ENCODE data around the gene KCNN3. TPM values are rescaled to one million over a fixed set of nuclear protein-coding genes. Genes with fewer than 3 reads are reported as not detected.

The KCNN3 gene
- total RNA-seq, 1 donor from 2014 or later = 4.0 TPM

DNA sequence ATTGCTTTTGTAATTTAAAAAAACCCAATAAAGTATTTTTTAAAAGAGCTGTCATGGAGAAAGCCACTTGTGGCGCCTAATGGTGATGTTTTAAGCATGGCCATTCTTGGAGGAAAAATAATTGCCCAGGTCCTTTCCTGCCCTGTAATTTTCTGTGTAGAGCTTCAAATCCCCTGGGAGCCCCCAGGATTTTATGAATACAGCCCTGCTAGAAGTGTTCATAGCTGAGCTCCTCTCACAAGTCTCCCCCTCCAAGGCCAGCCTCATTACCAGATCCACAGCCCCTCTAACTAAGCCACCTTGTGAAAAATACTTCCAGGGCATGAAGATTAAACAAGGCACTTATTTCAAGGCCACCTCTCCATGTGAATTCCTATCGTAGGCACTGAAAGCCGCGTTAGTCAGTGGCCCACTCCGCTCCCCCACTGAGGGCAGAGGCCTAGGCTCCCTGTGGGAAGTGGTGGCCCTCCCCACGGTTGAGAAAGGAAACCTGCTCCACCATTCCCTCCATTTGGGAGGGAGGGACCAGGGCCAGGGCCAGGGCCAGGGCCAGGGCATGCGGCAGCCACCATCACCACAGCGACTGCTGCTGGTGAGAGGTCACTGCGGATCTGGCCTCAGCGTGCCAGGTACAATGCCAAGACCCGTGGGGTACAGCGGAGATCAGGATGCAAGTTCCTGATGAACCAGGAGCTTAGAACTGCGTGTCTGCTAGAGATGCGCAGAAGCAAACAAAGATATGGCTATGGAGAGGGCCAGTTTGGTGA is 83.1 kb downstream of the KCNN3 start:
- ATAC-seq = no peak
- intact Hi-C loops (cut with micrococcal nuclease) = no loop called here
- DNase-seq = no peak

GRCh38 chr1:154784924-154785531 is 85.1 kb downstream of the KCNN3 start:
- DNase-seq (no peak), ATAC-seq (peak; percentile 34)
- intact Hi-C loops (cut with micrococcal nuclease) = no loop called here

DNA sequence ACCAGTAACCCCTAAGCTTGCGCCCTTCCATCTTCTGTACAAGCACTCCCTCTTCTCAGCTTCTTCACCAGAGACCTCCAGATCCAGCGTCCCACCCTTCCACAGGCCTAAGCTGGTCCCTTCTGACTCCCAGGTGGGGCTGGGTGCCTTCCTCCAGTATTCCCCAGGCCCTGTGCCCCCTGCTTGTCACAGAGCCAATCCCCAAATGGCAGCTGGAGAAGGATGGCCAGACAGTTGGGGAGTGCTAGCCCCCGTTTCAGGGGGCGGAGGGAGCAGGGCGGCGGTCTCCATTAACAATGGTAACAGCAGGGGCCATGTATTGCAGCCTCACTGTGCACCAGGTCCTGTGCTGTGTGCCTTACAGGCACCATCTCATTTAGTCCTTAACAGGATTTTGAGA is 85.7 kb downstream of the KCNN3 start:
- ATAC-seq = no peak
- DNase-seq = no peak
- intact Hi-C loops (cut with micrococcal nuclease) = no loop called here

DNA sequence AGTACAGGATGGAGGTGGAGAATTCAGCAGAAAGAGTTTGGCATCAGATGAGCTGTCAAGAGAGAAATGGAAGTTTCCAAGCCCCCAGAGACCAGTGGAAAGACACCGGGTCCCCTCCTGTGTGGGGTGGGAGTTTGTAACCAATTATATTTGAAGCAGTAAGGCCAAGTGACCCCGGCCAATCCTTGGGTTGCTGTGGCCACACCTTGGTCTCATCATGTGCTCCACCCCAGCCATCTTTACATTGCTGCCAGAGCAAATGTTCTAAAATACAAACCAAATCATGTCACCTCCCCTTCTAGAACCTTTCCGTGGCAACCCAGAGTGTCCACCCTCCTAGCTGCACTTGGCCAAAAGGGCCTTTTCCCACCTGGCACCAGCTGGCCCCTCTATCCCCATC is 86.1 kb downstream of the KCNN3 start:
- ATAC-seq (no peak), DNase-seq (no peak)
- intact Hi-C loops (cut with micrococcal nuclease) = no loop called here

DNA sequence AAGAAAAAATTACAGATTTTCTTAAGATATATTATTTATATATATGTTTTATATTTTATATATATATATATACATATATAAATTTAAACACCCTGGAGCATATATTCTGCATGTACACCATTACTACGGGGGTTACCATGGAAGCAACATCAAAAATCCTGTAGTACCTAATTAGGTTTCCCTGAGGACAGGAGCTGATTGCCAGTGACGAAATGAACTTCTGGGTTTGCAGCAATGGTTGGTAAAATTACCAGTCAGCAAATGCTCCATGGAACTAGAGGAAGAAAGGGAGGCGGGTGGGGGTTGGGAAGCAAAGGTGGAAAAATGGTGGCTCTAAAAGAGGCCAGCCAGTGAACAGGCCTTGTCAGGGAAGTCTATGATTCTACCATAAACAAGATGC is 89.5 kb downstream of the KCNN3 start:
- ATAC-seq (no peak), DNase-seq (no peak)
- intact Hi-C loops (cut with micrococcal nuclease) = no loop called here

GRCh38 chr1:154779551-154780189 is 90.4 kb downstream of the KCNN3 start:
- no peak for DNase-seq
- peak; percentile 66 for ATAC-seq
- intact Hi-C loops (cut with micrococcal nuclease) = no loop called here

DNA sequence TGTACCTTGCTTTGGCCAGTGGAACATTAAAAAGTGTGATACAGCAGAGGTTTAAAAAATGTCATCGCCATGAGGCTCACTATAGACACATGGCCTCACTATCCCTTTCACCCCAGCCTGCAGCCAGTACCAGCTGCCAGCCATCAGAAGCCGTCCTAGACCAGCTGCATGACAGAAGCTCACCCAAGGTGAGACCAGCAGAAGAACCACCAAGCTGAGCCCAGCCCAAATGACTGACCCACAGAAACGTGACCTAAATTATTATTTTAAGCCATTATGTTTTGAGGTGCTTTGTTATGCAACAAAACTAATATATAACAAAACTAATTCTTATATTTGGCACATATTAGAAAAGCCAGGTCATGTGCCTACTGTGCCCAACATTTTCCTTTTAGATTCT is 91.1 kb downstream of the KCNN3 start:
- ATAC-seq = no peak
- intact Hi-C loops (cut with micrococcal nuclease) = no loop called here
- DNase-seq = no peak

DNA sequence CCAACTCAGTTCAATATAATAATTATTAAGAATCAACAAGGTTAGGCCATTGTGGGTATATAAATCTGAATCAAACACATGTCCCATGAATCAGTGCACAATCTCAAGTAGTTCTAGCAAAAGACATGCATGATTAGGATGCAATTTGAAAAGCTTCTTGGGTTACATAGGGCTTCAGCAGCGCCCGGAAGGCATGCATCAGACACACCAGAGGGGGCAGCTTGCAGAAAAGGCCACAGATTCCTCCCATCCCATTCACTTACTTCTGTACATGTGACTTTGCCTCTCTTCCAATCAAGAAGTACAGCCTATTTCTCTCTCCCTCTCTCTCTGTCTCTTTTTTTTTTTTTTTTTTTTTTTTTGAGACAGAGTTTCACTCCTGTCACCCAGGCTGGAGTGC is 91.8 kb downstream of the KCNN3 start:
- intact Hi-C loops (cut with micrococcal nuclease) = no loop called here
- DNase-seq = no peak
- ATAC-seq = no peak

DNA sequence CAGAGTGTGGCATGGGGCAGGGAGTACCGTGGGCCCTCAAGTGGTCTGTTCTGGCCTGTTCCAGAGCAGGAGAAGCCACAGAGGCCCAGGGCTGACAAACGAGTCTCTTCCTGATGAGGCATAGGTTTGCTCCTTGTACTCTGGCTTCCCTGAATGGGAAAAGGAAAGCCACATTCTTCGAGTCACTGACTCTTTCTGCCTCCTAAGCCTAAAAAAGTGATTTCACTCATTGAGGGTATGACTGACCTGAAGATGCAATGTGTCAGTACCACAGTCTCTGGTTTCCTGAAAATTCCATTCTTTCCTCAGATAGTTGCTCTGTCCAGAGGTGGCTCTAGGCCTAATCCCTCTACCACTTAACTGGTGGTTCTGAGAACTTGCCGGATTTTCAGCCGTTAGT is 92.3 kb downstream of the KCNN3 start:
- ATAC-seq (no peak), DNase-seq (no peak)
- intact Hi-C loops (cut with micrococcal nuclease) = no loop called here

DNA sequence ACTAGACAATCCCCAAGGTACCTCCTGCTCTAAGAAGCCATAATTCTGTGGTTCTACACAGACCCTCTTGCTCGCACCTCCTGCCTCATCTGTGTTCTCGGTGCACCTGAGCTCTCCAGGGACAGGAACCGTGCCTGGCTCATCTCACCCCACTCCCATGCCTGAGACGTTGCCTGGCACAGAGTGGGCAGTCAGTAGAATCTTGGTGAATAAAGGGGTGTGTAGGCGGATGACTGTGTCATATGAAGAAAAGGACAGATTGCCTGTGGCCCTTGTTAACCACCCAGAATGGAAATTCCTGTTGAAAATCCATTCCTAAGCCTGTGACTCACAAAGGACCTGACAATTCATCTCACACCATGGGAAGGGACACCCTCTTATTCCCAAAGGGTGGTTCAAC is 92.9 kb downstream of the KCNN3 start:
- intact Hi-C loops (cut with micrococcal nuclease) = no loop called here
- DNase-seq (no peak), ATAC-seq (no peak)

- ATAC-seq (no peak), DNase-seq (no peak)
- intact Hi-C loops (cut with micrococcal nuclease) = no loop called here
Measured at GRCh38 chr1:154775621-154776605, 94.2 kb downstream of the KCNN3 start.

GRCh38 chr1:154774175-154774855 is 95.8 kb downstream of the KCNN3 start:
- no peak for ATAC-seq
- intact Hi-C loops (cut with micrococcal nuclease) = no loop called here
- DNase-seq = no peak

DNA sequence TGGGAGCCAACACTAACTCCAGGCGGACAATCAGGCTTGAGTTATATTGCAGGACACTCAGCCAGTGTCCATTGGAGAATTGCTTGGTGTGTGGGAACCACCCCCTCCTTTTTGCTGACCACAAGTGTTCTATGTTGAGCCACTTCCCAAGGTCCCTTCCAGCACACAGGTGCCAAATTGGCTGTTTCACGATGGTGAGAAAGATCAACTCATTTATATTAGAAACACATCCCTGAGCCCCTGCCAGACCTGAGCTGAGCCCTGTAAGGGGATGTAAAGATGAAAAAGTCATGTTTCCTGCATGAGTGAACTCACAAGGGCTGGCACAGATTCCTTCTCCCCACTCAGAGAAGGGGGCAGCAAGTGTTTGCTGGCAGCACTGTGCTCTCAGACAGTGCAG is 96.5 kb downstream of the KCNN3 start:
- intact Hi-C loops (cut with micrococcal nuclease) = no loop called here
- DNase-seq (no peak), ATAC-seq (no peak)

DNA sequence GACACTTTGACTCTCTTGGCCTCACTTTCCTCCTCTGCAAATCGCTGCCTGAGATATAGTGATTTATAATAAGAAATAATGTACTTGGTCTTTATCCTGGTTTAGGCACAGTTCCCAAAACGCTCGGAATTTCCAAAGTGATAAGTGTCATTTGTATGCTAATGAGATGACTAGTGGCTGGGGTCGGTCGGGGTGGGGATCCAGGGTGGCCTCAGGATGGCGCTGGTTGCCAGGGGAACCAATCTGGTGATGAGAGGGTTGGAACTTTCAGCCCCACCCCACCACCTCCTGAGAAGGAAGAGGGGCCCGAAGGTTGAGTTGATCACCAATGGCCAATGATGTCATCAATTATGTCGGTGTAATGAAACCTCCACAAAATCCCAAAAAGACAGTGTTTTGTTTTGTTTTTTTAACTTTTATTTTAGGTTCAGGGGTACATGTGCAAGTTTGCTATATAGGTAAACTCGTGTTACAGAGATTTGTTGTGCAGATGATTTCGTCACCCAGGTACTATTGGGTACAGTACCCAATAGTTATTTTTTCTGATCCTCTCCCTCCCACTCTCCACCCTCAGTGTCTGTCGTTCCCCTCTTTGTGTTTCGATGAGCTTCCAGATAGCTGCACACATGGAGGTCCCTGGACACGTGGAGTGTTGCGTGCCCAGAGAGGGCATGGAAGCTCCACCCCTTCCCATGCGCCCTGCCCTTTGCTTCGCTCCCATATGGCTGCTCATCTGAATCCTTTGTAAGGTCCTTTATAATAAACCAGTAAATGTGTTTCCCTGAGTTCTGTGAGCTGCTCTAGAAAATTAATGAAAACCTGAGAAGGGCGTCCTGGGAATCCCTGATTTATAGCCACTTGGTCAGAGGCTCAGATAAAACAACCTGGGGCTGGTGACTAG is 97.2 kb downstream of the KCNN3 start:
- ATAC-seq (no peak), DNase-seq (no peak)
- intact Hi-C loops (cut with micrococcal nuclease) = no loop called here

- intact Hi-C loops (cut with micrococcal nuclease) = no loop called here
- ATAC-seq = no peak
- no peak for DNase-seq
Measured at GRCh38 chr1:154772056-154772455, 98.0 kb downstream of the KCNN3 start.

- DNase-seq (no peak), ATAC-seq (no peak)
- intact Hi-C loops (cut with micrococcal nuclease) = no loop called here
Measured at GRCh38 chr1:154770897-154771594, 99.0 kb downstream of the KCNN3 start.

GRCh38 chr1:154769193-154769895 is 100.7 kb downstream of the KCNN3 start:
- no peak for DNase-seq
- intact Hi-C loops (cut with micrococcal nuclease) = loop anchor here (10.0 kb wide), 1 partner anchor 95 kb away; no protein-coding TSS in a partner anchor
- ATAC-seq = no peak
